DMS53 treated with DMSO at 0.1 percent for 48 hours (cell line): ENCODE measurements around the gene TAMM41.
"Not testable (repeated sequence)": the region's sequence is repeated elsewhere in the genome, so short reads cannot be mapped to it uniquely, and the experiment has no call there.

ENCODE experiments used
- DNase-seq: peaks from one replicate; lab custom pipeline; 2025; ENCODE audit not compliant: unreplicated experiment; lab: John Stamatoyannopoulos, UW

TAMM41 gene

GRCh38 chr3:11818033-11818432, 28.7 kb downstream of the TAMM41 start:
- no peak for DNase-seq

DNA sequence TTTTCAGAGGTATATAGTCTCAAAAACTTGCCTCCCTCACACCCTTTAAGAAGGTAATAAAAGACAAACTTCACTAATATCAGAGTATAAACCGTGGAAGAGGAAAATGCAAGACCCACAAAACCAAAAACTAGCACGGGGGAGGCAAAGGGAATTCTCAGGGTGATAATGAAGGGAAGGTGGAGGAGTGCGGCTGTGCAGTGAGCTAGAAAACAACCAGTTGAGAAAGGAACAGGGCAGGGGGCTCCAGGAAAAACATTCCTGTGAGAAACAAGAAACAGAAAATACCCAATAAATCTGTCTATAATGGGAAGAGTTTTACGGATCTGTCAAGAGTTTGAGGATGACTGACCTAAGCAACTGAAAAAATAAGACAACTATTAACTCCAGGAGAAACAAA, 31.6 kb downstream of the TAMM41 start:
- DNase-seq = no peak

GRCh38 chr3:11814663-11815062, 32.0 kb downstream of the TAMM41 start:
- no peak for DNase-seq

- no peak for DNase-seq
Observed at GRCh38 chr3:11810276-11810675, 36.4 kb downstream of the TAMM41 start.

- peak; percentile 7 for DNase-seq
Observed at GRCh38 chr3:11808231-11808630, 38.5 kb downstream of the TAMM41 start.

- no peak for DNase-seq
Observed at GRCh38 chr3:11807686-11808085, 39.0 kb downstream of the TAMM41 start.

DNA sequence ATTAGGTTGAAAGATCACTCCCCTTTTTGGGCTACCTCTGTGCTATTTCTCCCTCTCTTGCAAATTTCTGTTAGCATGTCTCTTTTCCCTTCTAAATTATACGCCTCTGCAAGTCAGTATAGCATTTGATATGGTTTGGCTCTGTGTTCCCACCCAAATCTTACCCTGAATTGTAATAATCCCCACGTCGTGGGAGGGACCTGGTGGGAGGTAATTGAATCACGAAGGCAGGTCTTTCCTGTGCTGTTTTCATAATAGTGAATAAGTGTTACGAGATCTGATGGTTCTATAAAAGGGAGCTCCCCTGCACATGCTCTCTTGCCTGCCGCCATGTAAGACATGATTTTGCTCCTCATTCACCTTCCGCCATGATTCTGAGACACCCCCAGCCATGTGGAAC, 41.0 kb downstream of the TAMM41 start:
- no peak for DNase-seq

GRCh38 chr3:11803977-11804892, 42.5 kb downstream of the TAMM41 start:
- DNase-seq = no peak

DNA sequence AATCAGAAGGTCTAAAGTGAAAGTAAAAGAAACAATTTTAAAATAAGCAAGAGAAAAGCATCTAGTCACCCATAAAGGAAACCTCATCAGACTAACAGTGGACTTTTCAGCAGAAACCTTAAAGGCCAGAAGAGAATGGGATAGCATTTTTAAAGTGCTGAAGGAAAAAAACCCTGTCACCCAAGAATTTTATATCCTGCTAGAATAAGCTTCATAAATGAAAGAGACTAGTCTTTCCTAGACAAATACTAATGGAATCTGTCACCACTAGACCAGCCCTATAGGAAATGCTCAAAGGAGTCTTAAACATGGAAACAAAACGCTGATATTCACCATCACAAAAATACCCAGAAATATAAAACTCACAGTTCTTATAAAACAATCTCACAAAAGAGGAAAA, 46.9 kb downstream of the TAMM41 start:
- no peak for DNase-seq

- DNase-seq = no peak
Observed at GRCh38 chr3:11794927-11795326, 51.8 kb downstream of the TAMM41 start.

DNA sequence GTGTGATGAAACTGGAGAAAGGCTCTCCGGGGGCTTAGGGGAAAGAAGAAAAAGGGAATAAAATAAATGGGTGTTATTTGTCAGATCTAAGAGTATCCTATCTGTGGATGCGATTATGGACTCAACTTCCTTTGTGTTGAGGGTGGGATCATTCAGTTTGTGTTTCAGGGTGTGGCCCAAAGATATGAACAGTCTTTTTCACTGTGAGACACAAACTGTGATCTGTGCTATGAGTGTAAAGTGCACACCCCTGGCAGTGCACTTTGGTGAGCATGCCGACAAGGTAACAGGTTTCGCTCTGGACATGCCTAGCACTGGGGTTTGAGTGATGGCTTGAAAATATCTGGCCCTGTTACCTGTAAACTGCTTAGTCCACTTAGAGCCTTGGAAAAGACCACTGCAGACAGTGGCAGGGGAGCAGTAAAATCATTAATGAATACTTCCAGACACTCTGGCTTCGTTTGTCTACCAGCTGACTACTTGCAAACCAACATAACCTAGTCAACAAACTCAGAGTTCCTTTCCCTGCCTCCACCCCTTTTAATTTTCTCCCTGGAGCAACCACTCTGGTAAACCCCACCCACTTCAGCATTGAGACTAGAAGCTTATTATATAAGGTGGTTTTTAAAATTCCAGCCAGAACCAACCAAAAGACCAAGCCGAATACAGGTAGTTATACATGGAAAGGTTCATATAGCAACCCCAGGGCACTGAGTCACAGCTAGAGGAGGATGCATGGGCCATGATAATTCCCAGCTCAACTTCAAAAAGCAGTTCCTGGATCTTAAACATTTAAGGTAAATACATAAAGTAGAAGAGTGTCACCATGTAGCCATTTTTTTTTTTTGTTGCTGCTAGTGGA, 55.1 kb downstream of the TAMM41 start:
- DNase-seq = no peak

DNA sequence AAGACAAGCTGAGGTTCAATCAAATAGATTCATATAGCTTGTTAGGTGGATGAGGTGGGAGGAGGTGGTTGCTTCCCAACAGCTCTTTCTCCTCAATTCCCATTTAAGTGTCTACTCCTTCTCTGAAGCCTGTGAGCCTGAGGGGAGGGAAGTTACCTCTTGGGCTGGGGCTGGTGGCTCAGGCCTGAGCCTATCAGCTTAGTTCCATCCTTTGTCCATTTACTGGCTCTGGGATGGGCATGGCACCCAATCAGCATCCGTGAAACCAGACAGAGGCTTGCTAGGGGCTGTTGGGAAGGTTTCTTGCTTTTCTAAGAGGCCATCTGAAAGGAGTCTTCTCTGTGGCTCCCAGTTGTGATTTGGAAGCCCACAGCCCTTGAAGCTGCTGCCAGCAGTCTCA, 57.3 kb downstream of the TAMM41 start:
- no peak for DNase-seq

DNA sequence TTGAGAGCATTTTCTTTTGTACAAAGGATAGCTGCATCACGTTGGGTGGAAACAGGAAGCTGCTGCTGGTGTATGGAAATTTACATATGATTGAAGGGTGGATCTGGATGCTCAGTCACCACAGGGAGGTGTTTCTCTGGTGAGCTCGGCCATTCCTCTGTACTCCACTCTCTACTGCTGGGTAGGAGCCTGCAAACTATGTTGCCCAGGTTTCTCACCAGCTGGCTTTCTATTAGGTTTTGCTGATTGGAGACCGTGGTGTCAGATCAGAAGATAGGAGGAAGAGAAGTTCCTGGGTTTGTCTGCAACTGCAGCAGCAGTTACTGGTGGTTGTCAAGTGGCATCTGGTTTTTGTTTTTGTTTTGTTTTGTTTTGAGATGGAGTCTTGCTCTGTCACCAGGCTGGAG, 61.7 kb downstream of the TAMM41 start:
- DNase-seq = no peak

- no peak for DNase-seq
Observed at GRCh38 chr3:11780341-11780740, 66.3 kb downstream of the TAMM41 start.

- DNase-seq = no peak
Observed at GRCh38 chr3:11779626-11780025, 67.1 kb downstream of the TAMM41 start.

DNA sequence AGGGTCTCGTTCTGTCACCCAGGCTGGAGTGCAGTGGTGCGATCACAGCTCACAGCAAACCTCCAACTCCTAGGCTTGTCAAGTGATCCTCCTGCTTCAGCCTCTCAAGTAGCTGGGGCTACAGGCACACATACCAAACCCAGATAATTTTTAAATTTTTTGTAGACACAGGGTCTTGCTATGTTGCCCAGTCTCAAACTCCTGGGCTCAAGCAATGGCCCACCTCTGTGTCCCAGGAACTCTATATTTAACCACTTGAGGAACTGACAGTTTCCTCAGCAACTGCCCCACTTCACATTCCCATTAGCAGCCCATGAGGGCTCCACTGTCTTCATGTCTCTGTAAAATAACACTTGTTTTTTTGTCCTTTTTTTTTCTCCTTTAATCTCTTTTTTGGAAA, 68.4 kb downstream of the TAMM41 start:
- DNase-seq = no peak

- no peak for DNase-seq
Observed at GRCh38 chr3:11776346-11776745, 70.3 kb downstream of the TAMM41 start.

DNA sequence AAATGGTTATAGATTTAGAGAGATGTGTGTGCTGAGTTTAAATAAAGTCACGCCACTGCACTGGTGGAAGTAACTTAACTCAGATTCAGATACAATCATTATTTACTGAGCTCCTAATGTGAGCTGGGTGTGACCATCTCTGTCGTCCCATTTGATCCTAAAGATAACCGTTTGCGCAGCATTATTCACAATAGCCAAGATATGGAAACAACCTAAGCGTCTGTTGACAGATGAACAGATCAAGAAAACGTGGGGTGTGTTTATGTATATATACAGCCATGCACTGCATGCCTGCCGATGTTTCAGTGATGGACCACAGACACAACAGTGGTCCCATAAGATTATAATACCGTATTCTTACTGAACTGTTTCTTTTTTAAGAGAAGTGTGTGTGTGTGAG, 71.2 kb downstream of the TAMM41 start:
- DNase-seq = no peak

DNA sequence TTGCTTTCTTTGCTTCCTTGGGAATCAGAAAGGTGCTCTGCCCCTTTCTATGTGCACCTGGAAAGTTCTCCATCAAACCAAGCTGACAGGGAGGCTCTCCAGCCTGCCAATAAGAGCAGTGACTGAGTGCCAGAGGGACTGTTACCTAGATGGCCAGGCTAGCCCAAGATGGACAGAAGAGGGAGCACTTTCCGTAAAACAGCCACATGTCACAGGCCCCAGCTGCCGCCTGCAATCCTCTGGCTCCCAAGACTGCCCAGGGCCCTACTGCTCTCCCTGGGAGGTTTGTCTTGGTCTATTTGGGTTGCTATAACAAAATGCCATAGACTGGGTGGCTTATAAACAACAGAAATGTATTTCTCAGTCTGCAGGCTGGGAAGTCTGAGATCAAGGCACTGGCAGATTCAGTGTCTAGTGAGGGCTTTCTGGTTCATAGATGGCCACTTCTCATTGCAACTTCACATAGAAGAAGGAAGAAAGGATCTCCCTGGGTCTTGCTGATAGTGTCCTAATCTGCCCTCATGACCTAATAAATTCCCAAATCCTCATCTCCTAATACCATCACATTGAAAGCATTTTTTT, 72.3 kb downstream of the TAMM41 start:
- peak; percentile 10 for DNase-seq

DNA sequence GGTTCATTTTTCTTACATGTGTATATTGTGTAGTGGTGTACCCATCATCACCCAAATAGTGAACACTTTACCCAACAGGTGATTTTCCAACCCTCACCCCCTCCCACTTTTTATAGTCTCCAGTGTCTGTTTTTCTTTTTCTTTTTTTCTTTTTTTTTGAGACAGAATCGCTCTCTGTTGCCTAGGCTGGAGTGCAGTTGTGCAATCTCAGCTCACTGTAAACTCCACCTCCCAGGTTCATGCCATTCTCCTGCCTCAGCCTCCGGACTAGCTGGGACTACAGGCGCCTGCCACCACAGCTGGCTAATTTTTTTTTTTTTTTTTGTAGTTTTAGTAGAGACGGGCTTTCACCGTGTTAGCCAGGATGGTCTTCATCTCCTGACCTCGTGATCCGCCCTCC, 74.8 kb downstream of the TAMM41 start:
- DNase-seq = not testable (repeated sequence)

DNA sequence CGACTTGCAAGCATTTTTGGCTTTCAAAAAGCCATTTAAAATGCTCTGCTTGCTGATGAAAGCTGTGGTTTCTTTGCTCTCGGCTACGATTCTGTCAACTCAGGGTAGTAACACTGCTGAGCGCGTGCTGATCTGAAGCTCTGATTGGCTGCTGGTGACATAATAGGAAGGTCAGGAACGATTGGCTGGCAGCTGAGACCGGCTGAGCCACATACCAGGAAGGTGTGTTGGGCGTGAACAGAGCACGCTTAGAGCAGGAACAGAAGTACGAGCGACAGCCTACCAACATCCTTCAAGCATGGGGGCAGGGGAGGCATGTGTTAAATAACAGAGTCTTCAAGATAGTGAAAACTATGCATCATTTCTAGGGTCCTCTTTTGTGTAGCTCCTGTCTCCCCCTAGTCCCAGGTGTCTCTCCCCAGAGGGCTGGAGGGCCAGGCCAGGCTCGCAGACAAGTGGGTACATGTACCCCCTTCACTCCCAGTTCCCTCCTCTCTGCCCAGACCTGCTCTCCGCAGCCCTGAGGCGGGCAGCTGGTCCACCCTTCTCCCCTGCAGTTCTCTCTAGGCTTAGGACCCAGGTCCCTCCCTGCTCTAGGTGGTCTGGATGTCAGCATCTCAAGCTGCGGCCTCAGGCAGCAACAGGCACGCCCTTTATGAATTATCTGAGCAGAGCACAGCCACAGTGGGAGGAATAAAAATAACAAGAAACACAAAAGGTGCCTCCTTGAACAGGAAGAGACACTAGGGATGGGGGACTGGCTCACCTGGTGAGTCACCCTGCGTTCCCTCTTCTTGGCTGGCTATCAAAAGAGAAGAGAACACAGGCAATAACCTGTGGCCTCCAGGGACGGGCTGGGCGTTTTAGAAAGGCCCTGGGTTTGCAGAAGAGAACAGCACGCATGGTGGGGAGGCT, 76.0 kb downstream of the TAMM41 start:
- DNase-seq = peak; percentile 65
